GM23338 (cell line): Measurements from ENCODE around the gene ANO7.

Experiments
- EZH2 ChIP-seq: fragments of 200-600 bp; sonication (generic); IDR thresholded peaks from one replicate; pipeline ENCODE4 v1.8.0; 2017; ENCODE audit warnings: antibody characterized with exemption, mild to moderate bottlenecking, low read depth; ENCODE audit not compliant: unreplicated experiment
- POLR2AphosphoS5 ChIP-seq: IDR thresholded peaks from 2 replicates; pipeline ENCODE4 v1.6.1; 2016; ENCODE audit warnings: antibody characterized with exemption, low read depth
- TF ChIP-seq, protein P1 (sequence below), 2 experiments: fragments of 200-600 bp in 1 of 2; sonication (generic) in 1 of 2; conservative IDR thresholded peaks; 2 replicates each; pipeline versions ENCODE4 v1.5.1 to v1.6.1; 2016 to 2017; ENCODE audit warnings: antibody characterized with exemption in 2 of 2, low read depth in 2 of 2, mild to moderate bottlenecking in 2 of 2, moderate library complexity in 1 of 2

DNA sequence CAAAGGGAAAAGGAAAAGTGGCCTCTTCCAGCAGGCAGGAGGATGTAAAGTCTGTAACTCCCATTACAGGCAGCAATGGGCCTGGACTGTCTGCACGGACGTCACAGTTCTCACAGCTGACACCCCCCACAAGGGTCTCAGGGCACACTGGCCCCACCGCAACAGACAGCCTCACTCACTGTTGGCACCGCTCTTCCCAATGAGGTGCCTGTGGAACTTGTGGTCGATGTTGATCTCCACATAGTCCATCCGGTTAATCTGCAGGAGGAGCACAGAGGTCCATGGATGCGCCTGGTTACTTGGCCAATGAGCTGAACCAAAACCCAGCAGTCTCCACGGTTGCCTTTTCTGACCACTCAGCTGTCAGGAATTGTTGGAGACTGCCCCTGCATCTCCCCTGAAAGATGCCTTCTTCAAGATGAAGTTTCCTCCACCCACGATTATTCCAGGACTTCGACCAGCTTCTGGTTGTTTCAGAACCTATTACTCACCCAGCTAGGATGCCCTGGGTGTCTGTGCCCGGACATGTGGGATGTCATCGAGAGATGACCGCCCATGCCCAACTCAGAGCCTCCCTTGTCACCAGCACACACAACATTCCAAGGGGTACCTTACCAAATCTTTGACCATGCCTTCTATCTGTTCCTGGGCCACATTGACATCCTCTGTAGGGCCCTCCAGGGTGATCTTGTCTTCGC lies 64.5 kb downstream of the ANO7 start:
- TF ChIP-seq EZH2 (no peak), POLR2AphosphoS5 (no peak)
- TF ChIP-seq, protein P1, sequence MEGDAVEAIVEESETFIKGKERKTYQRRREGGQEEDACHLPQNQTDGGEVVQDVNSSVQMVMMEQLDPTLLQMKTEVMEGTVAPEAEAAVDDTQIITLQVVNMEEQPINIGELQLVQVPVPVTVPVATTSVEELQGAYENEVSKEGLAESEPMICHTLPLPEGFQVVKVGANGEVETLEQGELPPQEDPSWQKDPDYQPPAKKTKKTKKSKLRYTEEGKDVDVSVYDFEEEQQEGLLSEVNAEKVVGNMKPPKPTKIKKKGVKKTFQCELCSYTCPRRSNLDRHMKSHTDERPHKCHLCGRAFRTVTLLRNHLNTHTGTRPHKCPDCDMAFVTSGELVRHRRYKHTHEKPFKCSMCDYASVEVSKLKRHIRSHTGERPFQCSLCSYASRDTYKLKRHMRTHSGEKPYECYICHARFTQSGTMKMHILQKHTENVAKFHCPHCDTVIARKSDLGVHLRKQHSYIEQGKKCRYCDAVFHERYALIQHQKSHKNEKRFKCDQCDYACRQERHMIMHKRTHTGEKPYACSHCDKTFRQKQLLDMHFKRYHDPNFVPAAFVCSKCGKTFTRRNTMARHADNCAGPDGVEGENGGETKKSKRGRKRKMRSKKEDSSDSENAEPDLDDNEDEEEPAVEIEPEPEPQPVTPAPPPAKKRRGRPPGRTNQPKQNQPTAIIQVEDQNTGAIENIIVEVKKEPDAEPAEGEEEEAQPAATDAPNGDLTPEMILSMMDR (conservative IDR thresholded peaks at IDR 0.05; ENCODE audit: low read depth in 2 of 2) = no peak
